ENCODE measurements around the gene FBXO24. TPM values are rescaled to one million over a fixed set of nuclear protein-coding genes. Genes with fewer than 3 reads are reported as not detected.
A peak's percentile ranks its signal among the peaks of the same experiment; 100 is the strongest.

The FBXO24 gene
- total RNA-seq, 4 donors from 2014 or later: 0.15 to 4.3 (median 0.99) TPM

DNA sequence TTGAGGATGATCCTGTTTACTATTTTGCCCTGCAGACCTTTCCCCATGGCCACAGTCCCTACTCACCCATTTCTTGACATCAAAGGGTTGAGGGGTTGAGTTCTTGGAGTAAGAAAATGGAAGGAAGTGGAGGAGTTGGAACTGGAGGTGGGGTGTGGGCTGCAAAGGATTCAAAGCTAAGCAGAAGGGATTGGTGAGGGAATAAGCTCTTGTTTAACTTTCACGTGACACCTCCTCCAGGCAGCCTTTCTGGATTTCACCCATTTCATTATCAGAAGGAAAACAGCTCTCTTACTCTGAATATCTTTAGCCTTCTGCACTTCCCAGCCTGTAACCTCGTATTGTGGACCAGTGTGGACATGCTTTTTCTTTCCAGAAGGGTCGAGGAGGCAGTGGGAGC is 39.9 kb downstream of the FBXO24 start:
- no peak for DNase-seq (ENCODE audit: low spot score in 2 of 2)
- WGBS, 2 donors: 16 to 22% methylated on average over 3 of the region's 3 CpGs
- no peak overlapping the region for H3K4me3 ChIP-seq (ENCODE audit: low read depth, poor library complexity, severe bottlenecking)
- TF ChIP-seq POLR2A (IDR thresholded peaks at IDR 0.05): no peak
- TF ChIP-seq, protein P1, sequence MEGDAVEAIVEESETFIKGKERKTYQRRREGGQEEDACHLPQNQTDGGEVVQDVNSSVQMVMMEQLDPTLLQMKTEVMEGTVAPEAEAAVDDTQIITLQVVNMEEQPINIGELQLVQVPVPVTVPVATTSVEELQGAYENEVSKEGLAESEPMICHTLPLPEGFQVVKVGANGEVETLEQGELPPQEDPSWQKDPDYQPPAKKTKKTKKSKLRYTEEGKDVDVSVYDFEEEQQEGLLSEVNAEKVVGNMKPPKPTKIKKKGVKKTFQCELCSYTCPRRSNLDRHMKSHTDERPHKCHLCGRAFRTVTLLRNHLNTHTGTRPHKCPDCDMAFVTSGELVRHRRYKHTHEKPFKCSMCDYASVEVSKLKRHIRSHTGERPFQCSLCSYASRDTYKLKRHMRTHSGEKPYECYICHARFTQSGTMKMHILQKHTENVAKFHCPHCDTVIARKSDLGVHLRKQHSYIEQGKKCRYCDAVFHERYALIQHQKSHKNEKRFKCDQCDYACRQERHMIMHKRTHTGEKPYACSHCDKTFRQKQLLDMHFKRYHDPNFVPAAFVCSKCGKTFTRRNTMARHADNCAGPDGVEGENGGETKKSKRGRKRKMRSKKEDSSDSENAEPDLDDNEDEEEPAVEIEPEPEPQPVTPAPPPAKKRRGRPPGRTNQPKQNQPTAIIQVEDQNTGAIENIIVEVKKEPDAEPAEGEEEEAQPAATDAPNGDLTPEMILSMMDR (IDR thresholded peaks at IDR 0.05): no peak
- intact Hi-C loops (cut with DNase I; ENCODE audit: low total_unique reads): no loop called here

DNA sequence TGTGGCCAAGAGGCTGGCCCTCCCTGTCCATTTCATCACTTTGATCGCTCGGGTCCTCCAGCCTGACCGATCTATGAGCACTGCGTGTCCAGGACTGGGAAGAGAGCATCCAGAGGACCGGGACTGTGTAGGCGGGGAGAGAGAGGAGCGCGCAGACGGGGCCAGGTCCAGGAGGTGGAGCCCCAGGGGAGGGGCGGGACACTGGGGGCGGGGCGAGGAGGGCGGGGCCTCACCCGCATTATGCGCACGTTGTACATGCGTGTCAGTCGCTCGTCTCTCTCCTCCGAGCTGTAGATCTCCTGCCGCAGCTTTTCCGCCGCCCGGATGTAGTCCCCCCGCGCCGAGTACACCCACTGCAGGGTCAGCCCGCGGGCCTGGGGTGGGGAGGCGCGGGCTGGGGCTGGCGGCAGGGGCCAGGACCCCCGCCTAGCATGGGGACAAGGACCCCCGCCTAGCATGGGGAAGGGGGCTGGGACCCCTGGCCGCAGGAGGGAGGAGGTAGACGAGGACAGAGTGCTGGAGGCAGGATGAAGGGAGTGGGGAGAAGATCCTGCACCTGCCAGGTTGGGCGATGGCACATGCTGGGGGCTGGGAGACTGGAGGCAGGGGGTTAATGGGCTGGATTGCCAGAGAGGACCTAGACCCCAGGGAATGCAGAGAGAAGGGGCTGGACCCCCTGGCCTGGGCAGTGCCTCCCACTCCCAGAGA is 40.6 kb downstream of the FBXO24 start:
- H3K4me3 ChIP-seq (ENCODE audit: low read depth, poor library complexity, severe bottlenecking): no peak overlapping the region
- 5 to 7% methylated on average over 25 to 31 of the region's 37 CpGs for WGBS, 2 donors
- DNase-seq (ENCODE audit: low spot score in 2 of 2): peak; percentile 78 to 95
- no peak for TF ChIP-seq POLR2A (IDR thresholded peaks at IDR 0.05)
- TF ChIP-seq, protein P1 (IDR thresholded peaks at IDR 0.05): no peak
- intact Hi-C loops (cut with DNase I; ENCODE audit: low total_unique reads): no loop called here

DNA sequence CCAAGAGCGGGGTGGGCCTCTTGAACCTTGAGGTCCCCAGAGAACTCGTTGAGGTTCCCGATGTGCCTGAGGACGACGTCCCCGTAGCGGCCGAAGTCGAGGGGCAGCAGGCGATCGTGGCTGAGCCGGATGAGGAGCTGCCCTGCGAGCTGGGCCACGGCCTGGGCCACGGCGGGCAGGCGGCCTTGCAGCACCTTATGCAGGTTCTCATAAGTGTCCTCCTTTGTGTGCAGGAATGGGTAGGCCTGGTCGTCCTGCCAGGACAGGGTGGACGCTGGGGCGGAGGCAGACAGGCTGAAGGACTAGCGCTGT is 41.1 kb downstream of the FBXO24 start:
- DNase-seq (ENCODE audit: low spot score in 2 of 2): no peak
- intact Hi-C loops (cut with DNase I; ENCODE audit: low total_unique reads): no loop called here
- no peak overlapping the region for H3K4me3 ChIP-seq (ENCODE audit: low read depth, poor library complexity, severe bottlenecking)
- 87 to 91% methylated on average over 18 to 21 of the region's 21 CpGs for WGBS, 2 donors
- TF ChIP-seq POLR2A (IDR thresholded peaks at IDR 0.05): no peak
- TF ChIP-seq, protein P1 (IDR thresholded peaks at IDR 0.05): no peak

DNA sequence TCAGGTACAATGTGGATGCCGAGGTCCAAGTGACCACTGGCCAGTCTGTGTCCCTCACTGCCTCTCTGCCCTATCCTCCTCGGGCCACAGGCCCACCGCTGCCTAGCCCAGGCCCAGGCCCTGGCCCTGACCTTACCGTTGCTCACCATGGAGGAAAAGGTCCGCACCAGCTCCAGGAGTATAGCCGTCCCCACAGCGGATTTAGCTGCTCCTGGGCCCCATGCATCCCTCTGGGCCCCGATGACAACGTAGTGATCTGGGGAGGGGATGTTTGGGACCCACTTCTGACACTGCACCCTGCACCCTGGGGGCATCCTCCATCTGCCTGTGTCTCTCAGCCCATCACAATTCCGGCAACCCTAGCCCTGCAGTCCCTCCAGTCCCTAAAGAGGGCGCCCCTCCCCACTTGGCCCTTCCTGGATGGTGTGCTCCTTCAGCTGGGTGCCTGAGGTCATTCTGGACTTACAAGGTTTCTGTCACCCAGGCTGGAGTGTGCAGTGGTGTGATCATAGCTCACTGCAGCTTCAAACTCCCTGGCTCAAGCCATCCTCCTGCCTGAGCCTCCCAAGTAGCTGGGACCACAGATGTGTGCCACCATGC is 43.1 kb downstream of the FBXO24 start:
- WGBS, 2 donors: 84 to 85% methylated on average over 8 to 11 of the region's 11 CpGs
- TF ChIP-seq POLR2A (IDR thresholded peaks at IDR 0.05): no peak
- TF ChIP-seq, protein P1 (IDR thresholded peaks at IDR 0.05): no peak
- no peak for DNase-seq (ENCODE audit: low spot score in 2 of 2)
- H3K4me3 ChIP-seq (ENCODE audit: low read depth, poor library complexity, severe bottlenecking): no peak overlapping the region
- intact Hi-C loops (cut with DNase I; ENCODE audit: low total_unique reads): no loop called here

DNA sequence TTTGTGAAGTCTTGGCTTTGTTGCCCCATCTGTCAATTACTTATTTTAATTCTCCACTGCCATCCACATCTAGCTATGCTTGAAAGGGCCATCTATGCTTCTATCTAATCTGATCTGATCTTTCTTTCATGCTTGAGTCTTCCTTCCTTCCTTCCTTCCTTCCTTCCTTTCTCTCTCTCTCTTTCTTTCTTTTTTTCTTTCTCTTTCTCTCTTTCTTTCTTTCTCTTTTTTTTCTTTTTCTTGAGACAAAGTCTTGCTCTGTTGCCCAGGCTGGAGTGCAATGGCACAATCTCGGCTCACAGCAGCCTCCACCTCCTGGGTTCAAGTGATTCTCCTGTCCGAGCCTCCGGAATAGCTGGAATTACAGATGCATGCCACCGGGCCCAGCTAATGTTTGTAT is 43.9 kb downstream of the FBXO24 start:
- intact Hi-C loops (cut with DNase I; ENCODE audit: low total_unique reads): no loop called here
- no peak overlapping the region for H3K4me3 ChIP-seq (ENCODE audit: low read depth, poor library complexity, severe bottlenecking)
- TF ChIP-seq, protein P1 (IDR thresholded peaks at IDR 0.05): no peak
- TF ChIP-seq POLR2A (IDR thresholded peaks at IDR 0.05): no peak
- DNase-seq (ENCODE audit: low spot score in 2 of 2): no peak
- 96 to 98% methylated on average over 4 of the region's 4 CpGs for WGBS, 2 donors

Data from lower leg skin (tissue), 4 donors.